ENCODE data around the gene GPX8.

The GPX8 gene

DNA sequence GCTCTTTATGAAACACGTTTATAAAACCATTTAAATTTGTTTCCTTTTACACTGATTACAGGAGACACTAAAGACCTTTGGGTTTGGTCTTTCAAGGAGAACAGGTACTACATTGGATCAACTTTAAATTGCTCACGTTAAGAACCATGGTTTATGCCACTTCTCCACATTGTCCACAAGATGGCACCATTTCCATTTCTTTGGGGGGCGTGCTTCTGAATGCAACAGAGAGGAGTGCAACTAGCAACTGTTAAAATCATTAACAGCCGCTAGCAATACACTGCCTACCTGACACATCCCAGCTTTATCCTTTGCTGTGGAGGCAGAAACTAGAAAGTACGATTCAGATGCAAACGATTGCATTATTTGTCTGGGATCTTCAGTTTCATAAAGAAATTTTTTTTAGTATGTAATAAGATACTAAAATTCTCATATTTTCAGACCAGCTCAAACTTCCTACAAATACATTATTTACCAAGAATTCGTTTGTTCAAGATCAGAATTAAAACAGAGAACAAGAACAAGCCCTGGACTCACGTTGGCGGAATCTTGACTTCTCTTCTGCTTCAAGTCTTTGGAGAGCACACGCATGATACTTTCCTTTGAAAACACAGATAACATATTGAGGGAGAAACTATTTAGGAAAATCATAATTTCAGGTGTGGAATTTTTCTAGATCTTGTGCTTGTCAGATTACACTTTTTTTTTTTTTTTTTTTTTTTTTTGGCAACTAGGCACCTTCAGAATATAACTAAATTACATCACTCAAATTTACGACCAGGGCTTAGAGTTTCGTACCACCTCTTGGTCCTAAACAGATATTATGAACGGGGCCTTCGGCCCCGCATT lies 12.3 kb downstream of the GPX8 start:
- DNase-seq (ENCODE audit: low read depth, low spot score): peak; percentile 39
- no peak overlapping the region for H3K27ac ChIP-seq

DNA sequence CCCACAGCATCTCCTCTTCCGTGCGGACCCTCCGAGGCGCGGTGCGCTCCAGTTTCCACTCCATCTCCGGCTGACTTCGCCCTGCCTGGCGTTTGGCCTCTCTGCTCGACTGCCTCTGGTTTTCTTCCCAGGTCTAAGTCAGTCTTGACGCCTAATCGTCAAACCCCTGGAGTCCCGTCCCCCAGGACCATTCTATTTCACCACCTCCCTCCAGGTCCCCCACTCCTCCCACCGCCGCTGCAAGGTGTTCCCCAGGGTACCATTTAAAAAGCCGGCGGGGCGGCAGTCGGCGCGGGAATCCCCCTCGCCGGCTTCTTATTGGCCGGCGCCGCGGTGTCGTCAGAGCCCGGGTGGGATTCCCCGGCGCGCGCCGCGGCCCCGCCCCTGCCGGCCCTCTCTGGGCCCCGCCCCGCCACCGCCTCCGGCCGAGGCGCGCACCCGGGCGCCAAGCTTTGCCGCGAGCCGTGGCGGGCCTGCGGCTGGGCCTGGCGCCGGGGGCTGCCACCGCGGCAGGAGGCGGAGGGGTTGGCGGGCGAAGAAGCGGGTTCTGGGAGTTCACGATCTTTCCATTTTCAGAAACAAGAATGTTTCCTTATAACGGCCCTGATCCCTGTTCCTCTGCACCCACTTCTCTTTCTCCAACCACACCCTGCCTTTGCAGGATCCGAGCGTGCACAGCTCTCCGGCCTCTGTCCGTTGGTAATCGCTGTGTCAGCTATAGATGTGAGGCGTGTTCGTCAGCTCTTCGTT lies 13.1 kb downstream of the GPX8 start, which contains the start of gene CDC20B:
Gene CDC20B (minus strand): TSS at position 241 of the 750 bp plus-strand sequence. CDS start 177 bp downstream, at position 64.
- DNase-seq (ENCODE audit: low read depth, low spot score): no peak
- no peak within 1 kb of the TSS for H3K27ac ChIP-seq

DNA sequence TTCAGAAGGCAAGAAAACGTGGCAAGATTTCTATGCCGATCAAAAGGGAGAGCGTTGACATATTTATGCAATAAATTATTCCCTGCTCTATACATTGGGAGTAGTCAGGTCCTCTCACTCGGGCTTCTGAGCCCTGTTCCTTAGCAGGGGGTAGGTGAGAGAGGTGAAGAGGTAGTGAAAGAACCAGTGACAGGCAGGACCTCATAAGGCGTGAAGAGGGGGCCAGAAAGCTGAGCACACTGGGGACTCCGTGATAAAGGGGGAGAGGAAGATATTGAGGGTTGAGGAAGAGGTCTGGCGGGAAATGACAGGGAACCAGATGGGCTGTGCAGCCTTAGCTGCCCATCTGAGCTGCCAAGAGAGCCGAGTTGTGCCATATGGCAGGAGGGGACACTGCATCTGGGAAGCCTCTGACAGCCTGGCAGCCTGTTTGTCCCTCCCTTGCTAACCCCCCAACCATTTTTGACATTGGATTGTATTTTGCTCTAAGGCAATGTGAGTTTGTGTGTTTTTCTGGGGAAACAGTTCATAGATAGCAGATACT lies 13.8 kb downstream of the GPX8 start:
- no peak overlapping the region for H3K27ac ChIP-seq
- DNase-seq (ENCODE audit: low read depth, low spot score): no peak

DNA sequence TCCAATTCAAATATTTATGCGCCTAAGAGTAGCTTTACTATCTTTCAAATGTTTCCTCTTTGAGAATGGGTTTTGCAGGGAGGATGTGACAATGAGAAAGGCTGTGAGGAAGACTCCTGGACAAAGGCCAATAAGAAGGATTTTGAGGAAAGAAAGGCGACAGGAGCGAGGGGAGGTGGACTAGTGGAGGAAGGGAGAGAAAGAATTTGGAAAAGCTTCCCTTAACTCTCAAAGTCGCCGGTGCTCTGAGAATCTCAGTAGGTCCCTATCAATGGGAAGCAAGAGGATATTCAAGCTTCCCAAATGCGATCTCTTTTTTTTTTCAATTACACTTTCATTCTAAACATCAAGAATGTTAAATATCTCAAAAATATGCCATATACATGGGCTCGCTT lies 15.8 kb downstream of the GPX8 start:
- H3K27ac ChIP-seq: no peak overlapping the region
- DNase-seq (ENCODE audit: low read depth, low spot score): no peak

DNA sequence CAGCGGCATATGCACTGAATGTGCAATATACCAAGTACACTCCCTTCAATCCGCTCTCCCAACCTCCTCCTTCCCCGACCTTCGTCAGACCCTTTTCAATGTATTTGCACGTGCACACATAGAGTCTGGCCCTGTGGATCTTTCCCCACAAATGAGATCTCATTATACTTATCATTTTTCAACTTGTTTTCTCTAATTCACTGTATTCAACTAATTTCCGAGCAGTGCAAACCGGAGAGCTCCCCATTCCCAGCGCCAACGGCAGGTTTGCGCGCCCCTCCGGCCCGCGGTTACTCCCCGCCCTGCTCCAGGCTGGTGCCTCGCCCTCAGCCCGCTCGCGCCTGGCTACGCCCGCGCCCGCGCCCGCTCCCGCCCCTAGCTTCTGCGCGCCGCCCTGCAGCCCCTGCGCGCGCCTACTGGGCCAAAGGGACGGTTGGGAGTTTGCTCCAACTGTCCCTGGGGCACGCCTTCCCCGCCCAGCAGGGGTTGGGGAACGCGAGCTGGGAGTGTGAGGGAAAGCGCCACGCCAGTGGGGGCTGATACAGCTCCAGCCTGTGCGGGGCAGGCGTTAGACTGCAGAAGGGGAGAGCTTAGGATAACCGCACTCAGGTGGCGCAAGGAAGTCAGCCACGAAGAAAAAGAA lies 16.3 kb downstream of the GPX8 start:
- no peak for DNase-seq (ENCODE audit: low read depth, low spot score)

DNA sequence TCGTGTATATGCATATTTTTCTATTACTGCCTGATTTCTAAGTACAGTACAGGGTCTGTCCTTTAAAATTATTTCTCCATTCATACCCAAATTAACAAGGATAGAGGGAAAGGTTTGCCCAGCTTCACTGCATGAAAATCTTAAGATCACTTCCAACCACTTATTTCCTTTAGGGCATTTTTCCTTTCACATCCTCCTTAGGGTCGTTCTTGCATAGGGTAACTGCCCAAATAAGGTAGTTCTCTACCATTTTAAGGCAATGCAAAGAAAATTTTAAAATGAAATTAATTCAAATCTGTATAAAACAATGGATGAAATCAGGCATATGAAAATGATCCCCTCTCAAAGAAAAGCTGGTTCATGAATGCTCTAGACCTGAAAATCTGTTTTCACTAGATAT lies 17.1 kb downstream of the GPX8 start:
- no peak overlapping the region for H3K27ac ChIP-seq
- no peak for DNase-seq (ENCODE audit: low read depth, low spot score)

More for the DNA sequence above, 16.3 kb downstream of the GPX8 start:
- no peak overlapping the region for H3K27ac ChIP-seq

DNA sequence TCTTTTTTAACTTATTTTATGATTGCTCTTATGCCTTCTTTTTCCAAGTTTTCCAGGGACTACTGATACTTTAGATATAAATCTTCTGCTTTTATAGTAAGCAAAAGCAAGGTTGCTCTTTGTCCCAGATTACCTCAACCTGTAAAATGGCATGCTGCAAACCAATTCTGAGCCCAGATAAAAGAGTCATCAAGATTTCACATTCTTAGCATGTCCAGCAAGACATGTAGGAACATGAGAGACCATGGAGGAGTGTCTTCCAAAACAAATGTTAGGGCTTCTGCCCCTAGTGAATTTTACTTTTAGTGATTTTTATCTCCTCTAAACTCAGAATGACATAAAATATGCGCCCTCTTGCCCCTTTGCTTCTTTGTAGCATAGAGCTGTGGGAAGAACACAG lies 20.0 kb downstream of the GPX8 start:
- H3K27ac ChIP-seq: no peak overlapping the region
- peak; percentile 33 for DNase-seq (ENCODE audit: low read depth, low spot score)

DNA sequence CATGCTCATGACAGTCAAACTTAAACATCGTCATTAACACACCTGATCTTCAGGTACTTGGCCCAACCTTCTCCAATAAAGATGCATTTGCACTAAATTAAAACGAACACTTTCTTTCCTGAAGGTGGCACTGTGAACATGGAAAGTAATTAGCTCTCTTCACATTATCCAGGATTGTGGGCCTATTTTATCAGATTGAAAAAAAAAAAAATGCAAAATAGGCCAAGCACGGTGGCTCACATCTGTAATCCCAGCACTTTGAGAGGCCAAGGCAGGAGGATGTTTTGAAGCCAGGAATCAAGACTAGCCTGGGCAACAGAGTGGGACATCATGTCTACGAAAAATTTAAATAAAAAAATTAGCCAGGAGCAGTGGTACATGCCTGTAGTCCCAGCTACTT lies 27.4 kb downstream of the GPX8 start:
- DNase-seq (ENCODE audit: low read depth, low spot score): no peak
- no peak overlapping the region for H3K27ac ChIP-seq

DNA sequence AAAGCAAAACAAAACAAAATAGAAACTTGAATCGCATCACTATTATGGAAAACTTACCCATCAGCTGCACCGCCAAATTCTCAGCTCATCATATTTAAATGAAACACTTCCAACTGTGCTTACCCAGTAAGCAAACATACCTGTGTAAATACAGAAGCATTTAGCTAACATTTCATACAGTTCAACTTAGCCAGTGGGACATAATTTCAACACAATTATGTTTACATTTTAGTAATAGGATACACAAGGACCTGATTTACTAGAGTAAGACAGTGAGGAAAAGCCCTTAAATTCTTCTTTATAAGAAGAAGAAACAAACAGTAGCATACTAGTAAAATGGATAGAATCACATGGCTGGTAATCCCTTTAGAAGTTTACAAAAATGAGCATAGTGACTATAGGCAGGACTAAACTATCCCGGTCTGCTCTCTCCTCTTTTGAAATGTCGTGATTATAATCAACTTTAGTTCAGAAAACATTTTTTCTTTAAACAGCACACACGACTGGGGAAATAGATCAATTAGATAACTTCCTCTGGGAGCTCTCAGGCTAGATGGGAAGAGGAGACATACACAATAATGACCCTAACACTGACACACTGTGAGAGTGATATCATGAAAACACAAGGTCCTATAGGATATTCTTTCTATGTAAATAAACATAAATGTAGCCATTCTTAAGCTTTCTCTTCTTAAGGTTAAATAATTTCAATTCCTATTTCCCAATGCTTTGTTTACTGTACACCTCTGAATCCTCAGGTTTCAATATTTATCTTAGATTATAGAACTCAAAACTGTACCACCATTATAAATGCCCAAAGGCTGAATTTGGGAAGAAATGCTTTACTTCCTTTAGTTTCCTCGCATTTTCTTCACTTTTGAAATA lies 28.9 kb downstream of the GPX8 start:
- DNase-seq (ENCODE audit: low read depth, low spot score): no peak
- H3K27ac ChIP-seq: no peak overlapping the region

DNA sequence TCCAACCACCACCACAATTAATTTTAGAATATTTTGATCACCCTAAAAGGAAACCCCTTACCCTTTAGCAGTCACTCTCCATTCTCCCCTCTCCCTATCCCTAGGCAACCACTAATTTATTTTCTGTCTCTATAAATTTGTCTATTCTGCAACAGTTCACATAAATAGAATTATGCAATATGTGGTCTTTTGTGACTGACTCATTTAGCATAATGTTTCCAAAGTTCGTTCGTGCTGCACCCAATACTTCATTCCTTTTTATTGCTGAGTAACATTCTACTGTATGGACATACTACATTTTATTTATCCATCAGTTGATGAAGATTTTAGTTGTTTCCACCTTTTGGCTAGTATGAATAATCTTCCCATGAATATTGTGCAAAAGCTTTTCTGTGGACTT lies 31.2 kb downstream of the GPX8 start:
- no peak overlapping the region for H3K27ac ChIP-seq
- no peak for DNase-seq (ENCODE audit: low read depth, low spot score)

DNA sequence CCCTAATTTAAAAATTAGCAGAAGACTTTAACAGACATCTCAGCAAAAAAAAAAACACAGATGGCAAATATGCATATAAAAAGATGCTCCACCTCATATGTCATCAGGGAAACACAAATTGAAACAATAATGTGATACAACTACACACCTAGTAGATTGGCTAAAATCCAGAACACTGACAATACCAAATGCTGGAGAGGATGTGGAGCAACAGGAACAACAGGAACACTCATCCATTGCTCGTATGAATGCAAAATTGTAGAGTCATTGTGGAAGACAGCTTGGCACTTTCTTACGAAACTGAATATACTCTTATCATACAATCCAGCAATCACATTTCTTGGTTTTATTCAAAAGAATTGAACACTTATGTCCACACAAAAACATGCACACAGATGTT lies 45.0 kb downstream of the GPX8 start:
- H3K27ac ChIP-seq: peak overlapping the region; percentile 19
- peak; percentile 33 for DNase-seq (ENCODE audit: low read depth, low spot score)

DNA sequence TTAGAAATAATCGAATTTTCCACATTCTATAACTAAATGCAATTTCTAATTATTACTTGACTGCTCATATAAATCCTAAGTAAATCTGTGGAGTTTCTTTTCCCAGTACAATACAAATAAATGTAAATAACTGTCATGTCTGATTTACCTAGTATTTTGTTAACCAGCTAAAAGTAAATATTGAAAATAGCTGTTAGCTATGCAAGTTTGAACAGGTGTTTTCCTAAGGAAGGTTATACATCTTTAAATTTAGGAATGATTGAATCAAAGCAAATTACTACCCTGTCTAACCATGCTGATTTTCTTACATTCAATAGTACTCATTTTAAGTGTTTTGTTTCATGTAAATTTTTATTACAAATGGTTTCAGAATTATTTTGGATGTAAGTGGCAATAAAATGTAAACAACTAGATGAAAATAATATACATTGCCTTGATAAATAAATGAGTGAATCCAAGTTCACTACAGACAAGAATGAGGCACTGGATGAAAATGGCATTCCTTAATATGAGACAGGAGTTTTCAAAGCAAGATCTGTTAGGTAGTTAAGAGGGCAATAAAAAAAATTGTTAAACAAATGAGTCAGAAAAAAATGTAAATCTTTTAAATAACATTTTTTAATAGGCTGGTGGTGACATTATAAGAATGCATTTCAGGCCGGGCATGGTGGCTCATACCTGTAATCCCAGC lies 51.4 kb downstream of the GPX8 start:
- DNase-seq (ENCODE audit: low read depth, low spot score): no peak
- no peak overlapping the region for H3K27ac ChIP-seq

Measured in epithelial cell of prostate (primary cell).